A673 (cell line): Measurements from ENCODE around the gene KDELR3. TPM values are rescaled to one million over a fixed set of nuclear protein-coding genes. Genes with fewer than 3 reads are reported as not detected.

Experiments
- BruUV-seq: library from RNA; stranded (reverse); fragments of 400-500 nt; replicated peaks from 2 replicates; lab custom pipeline; 2021; lab: Mats Ljungman, UMichigan
- CTCF ChIA-PET: fragments of 300-600 bp; sonication (Branson Sonifier 250); formaldehyde crosslinking; loops from one replicate; lab custom pipeline; 2022; ENCODE audit warnings: antibody characterized with exemption; lab: Charles Lee
- POLR2A ChIA-PET: fragments of 300-600 bp; sonication (Branson Sonifier 250); formaldehyde crosslinking; loops from one replicate; lab custom pipeline; 2022; ENCODE audit warnings: antibody characterized with exemption; ENCODE audit not compliant: low non-redundant PET; lab: Charles Lee
- DNase-seq: peaks from one replicate; pipeline ENCODE4 v3.0.0-alpha.2; 2015; ENCODE audit warnings: low spot score
- H3K27ac ChIP-seq: fragments of 200-600 bp; sonication (generic); 2 replicates; pipeline ENCODE4 v1.5.1; 2016; ENCODE audit warnings: mixed run types, low read depth, mild to moderate bottlenecking, mixed read lengths, antibody characterized with exemption, low read length; ENCODE audit not compliant: poor library complexity, severe bottlenecking
- H3K27me3 ChIP-seq: fragments of 200-600 bp; sonication (generic); replicated peaks from 2 replicates; pipeline ENCODE4 v1.6.1; 2017; ENCODE audit warnings: mixed run types, low read depth, mild to moderate bottlenecking, mixed read lengths, antibody characterized with exemption, low read length; ENCODE audit not compliant: insufficient read depth, poor library complexity
- H3K36me3 ChIP-seq: fragments of 200-600 bp; sonication (generic); 2 replicates; pipeline ENCODE4 v1.6.1; 2016; ENCODE audit warnings: mixed run types, mild to moderate bottlenecking, mixed read lengths, antibody characterized with exemption, low read length; ENCODE audit not compliant: insufficient read depth, poor library complexity, severe bottlenecking
- H3K4me1 ChIP-seq: fragments of 200-600 bp; sonication (generic); 2 replicates; pipeline ENCODE4 v1.6.1; 2017; ENCODE audit warnings: mixed run types, mild to moderate bottlenecking, mixed read lengths, antibody characterized with exemption, low read length; ENCODE audit not compliant: insufficient read depth, poor library complexity, severe bottlenecking
- H3K4me3 ChIP-seq: fragments of 200-600 bp; sonication (generic); 2 replicates; pipeline ENCODE4 v1.5.1; 2016; ENCODE audit warnings: low read depth, mixed run types, mild to moderate bottlenecking, mixed read lengths, low read length; ENCODE audit not compliant: poor library complexity, severe bottlenecking
- H3K9me3 ChIP-seq: fragments of 200-600 bp; sonication (generic); 2 replicates; pipeline ENCODE4 v1.6.1; 2016; ENCODE audit warnings: mixed run types, low read depth, mild to moderate bottlenecking, mixed read lengths, antibody characterized with exemption, low read length; ENCODE audit not compliant: poor library complexity, severe bottlenecking
- EZH2 ChIP-seq: fragments of 200-600 bp; sonication (generic); IDR thresholded peaks from 2 replicates; pipeline ENCODE4 v1.6.1; 2017; ENCODE audit warnings: borderline replicate concordance, low read depth, mild to moderate bottlenecking, mixed read lengths, antibody characterized with exemption, low read length; ENCODE audit not compliant: poor library complexity, severe bottlenecking
- intact Hi-C: fragments of 100-400 bp; cut with micrococcal nuclease; formaldehyde crosslinking; loops from one replicate; pipeline ENCODE4 v1.10.0; 2022; ENCODE audit not compliant: unreplicated experiment
- total RNA-seq: library from RNA; stranded (reverse); gene quantifications from 2 replicates; pipeline ENCODE4 v1.2.3, GENCODE V29; 2021
- TF ChIP-seq, protein P1 (sequence below): fragments of 300-800, 200-600 bp; sonication (generic); conservative IDR thresholded peaks from 2 replicates; pipeline ENCODE4 v1.5.1; 2017; ENCODE audit warnings: low read depth, mild to moderate bottlenecking, antibody characterized with exemption, low read length, moderate library complexity, mixed read lengths

KDELR3 gene
- total RNA-seq, 1 experiment from 2014 or later: 4.0 TPM

DNA sequence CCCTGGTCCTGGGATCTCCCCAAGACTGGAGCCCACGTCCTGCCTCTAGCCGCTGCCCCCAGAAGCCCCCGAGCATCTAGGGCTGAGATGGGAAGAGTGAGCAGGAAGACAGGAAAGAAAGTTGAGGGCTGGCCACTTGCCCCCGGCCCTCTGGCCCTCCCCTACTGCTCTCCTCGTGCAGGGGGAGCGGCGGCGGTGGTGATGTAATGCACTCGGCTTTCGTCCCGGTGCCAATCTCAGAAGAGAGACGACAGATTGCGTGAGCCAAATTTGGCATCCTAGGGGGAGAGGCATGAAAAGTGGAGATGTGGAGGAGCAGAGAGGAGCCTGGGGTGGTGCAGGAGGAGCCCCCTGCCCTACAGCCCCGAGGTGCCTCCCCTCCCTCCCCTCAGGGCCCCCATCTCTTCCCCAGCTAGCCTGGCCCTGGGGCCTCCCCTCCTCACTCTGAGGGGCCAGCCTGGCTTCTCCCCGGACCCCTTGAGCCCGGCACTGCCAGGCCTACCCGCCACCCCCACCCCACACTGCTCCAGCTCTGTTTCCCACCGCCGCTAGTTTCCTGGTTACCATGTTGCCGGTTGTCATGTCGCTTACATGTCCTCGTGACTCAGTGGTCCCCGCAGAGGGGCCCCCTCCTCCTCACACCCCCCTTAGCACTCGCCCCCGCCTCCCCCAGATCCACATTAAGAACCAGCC lies 15.4 kb upstream of the KDELR3 start:
- H3K27ac ChIP-seq: no peak overlapping the region
- intact Hi-C loops: no loop called here
- ChIA-PET POLR2A (no interaction called here), CTCF (no interaction called here)
- H3K4me1 ChIP-seq: peaks cover 10% of the 10 kb centered on the region
- BruUV-seq: no TSS peak
- H3K27me3 ChIP-seq: peaks cover 8% of the 10 kb centered on the region
- DNase-seq: peak; percentile 53
- H3K36me3 ChIP-seq: no peaks in the 10 kb centered on the region
- H3K9me3 ChIP-seq: no peaks in the 10 kb centered on the region
- TF ChIP-seq, protein P1, sequence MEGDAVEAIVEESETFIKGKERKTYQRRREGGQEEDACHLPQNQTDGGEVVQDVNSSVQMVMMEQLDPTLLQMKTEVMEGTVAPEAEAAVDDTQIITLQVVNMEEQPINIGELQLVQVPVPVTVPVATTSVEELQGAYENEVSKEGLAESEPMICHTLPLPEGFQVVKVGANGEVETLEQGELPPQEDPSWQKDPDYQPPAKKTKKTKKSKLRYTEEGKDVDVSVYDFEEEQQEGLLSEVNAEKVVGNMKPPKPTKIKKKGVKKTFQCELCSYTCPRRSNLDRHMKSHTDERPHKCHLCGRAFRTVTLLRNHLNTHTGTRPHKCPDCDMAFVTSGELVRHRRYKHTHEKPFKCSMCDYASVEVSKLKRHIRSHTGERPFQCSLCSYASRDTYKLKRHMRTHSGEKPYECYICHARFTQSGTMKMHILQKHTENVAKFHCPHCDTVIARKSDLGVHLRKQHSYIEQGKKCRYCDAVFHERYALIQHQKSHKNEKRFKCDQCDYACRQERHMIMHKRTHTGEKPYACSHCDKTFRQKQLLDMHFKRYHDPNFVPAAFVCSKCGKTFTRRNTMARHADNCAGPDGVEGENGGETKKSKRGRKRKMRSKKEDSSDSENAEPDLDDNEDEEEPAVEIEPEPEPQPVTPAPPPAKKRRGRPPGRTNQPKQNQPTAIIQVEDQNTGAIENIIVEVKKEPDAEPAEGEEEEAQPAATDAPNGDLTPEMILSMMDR: no peak
- no peak for TF ChIP-seq EZH2
- no peak overlapping the region for H3K4me3 ChIP-seq

DNA sequence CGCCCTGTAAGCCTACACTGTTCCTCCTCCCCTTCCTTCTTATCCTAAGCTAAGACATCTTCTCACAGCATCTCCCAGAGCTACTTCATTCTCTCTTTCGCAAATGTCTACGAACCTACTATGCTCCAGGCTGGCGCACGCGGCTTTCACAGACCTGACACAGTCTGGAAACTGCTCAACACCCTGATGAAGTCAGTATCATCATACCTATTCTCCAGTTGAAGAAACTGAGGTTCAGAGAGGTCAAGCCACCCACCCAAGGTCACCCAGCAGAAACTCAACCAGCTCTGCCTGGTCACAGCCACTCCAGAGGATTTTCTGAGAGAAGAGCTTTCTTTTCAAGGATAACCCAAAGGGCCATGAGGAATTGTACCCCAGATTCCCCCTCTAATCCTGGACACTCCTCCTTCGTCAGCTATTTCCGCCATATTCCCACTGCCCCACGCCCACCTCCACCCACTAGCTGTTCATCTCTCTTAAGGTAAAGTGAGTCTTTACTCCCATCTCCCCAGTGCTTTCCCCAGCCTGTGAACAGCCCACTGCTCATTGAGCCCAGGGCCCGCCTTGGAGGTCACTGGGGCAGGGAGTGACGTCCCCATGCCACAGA lies 14.7 kb upstream of the KDELR3 start:
- no peak for TF ChIP-seq EZH2
- TF ChIP-seq, protein P1: no peak
- H3K27me3 ChIP-seq: peaks cover 8% of the 10 kb centered on the region
- POLR2A ChIA-PET: no interaction called here

DNA sequence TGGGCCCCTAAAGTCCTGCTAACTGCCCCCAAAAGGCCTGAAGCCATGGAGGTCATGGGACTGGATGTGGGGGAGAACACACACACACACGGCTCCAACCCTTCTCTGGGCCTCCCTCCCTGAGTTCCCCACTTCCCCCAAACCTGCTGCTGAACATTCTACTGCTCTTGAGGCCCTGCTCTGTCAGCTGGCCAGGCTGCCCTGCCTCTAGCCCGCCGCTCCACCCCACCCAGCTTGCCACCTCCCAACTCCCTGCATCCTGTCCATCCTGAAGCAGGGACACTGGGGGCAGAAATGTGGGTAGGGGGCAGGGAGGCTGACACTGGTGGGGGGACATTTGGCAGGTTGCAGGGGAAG lies 13.9 kb upstream of the KDELR3 start:
- CTCF ChIA-PET: no interaction called here
- peaks cover 8% of the 10 kb centered on the region for H3K27me3 ChIP-seq

More for the DNA sequence above, 14.7 kb upstream of the KDELR3 start:
- no peak overlapping the region for H3K27ac ChIP-seq
- no peak for DNase-seq
- intact Hi-C loops: no loop called here
- H3K4me3 ChIP-seq: no peak overlapping the region
- no peaks in the 10 kb centered on the region for H3K9me3 ChIP-seq
- CTCF ChIA-PET: no interaction called here
- BruUV-seq: no TSS peak
- peaks cover 10% of the 10 kb centered on the region for H3K4me1 ChIP-seq
- no peaks in the 10 kb centered on the region for H3K36me3 ChIP-seq

More for the DNA sequence above, 13.9 kb upstream of the KDELR3 start:
- Histone ChIP-seq H3K27ac (no peak overlapping the region), H3K4me3 (no peak overlapping the region), H3K4me1 (peaks cover 10% of the 10 kb centered on the region), H3K36me3 (no peaks in the 10 kb centered on the region), H3K9me3 (no peaks in the 10 kb centered on the region)
- no peak for DNase-seq
- no TSS peak for BruUV-seq
- intact Hi-C loops: no loop called here
- TF ChIP-seq, protein P1: no peak
- TF ChIP-seq EZH2: no peak
- POLR2A ChIA-PET: no interaction called here
